ENCODE measurements around the gene FAM83G.

The FAM83G gene

DNA sequence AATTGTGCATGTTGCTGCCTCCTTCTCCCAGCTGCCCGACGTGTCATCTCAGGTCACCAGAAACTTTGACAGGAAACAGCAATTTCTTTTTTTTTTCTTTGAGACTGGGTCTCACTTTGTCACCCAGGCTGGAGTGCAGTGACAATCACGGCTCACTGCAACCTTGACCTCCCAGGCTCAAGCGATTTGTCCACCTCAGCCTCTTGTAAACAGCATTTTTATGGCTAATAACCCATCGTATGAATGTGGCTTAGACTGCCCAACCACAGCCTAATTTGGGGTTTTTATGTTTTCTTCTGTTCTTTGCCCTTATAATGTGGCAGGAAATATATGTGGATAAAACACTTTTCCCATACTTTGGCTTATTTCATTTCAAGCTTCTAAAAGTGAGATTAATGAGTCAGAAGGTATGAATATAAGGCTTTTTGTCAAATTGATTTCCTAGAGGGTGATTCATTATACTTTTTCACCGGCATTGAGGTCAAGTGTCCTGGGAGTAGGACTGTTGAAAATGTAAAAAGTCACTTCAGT, 83.6 kb downstream of the FAM83G start:
- no peak for DNase-seq (ENCODE audit: low spot score)

GRCh38 chr17:18919963-18920362, 84.6 kb downstream of the FAM83G start:
- no peak for DNase-seq (ENCODE audit: low spot score)

Data from left forelimb (tissue), 1 donor.